Skeletal muscle tissue (tissue), 4 donors: ENCODE data around the gene FAM151A. TPM values are rescaled to one million over a fixed set of nuclear protein-coding genes. Genes with fewer than 3 reads are reported as not detected.

Source experiments
- H3K27ac ChIP-seq: one replicate; pipeline ENCODE4 v1.7.0; 2013; ENCODE audit warnings: mild to moderate bottlenecking, low read depth, low read length, inconsistent platforms
- H3K27me3 ChIP-seq, 3 donors: one replicate each; pipeline ENCODE4 v1.7.0; 2013; ENCODE audit warnings: low read length in 3 of 3; ENCODE audit not compliant: control insufficient read depth in 3 of 3, insufficient read depth in 3 of 3
- H3K36me3 ChIP-seq, 3 donors: one replicate each; pipeline ENCODE4 v1.7.0; 2013; ENCODE audit warnings: low read length in 3 of 3; ENCODE audit not compliant: control insufficient read depth in 3 of 3, insufficient read depth in 3 of 3
- H3K4me1 ChIP-seq, 3 donors: one replicate each; pipeline ENCODE4 v1.7.0; 2013; ENCODE audit warnings: low read length in 3 of 3, mild to moderate bottlenecking in 3 of 3; ENCODE audit not compliant: control insufficient read depth in 3 of 3, insufficient read depth in 3 of 3
- H3K4me3 ChIP-seq, 3 donors: one replicate each; pipeline ENCODE4 v1.7.0; 2013; ENCODE audit warnings: low read length in 3 of 3
- H3K9ac ChIP-seq, 3 donors: one replicate each; pipeline ENCODE4 v1.7.0; 2013; ENCODE audit warnings: low read length in 3 of 3, mild to moderate bottlenecking in 3 of 3, moderate library complexity in 2 of 3, low read depth in 1 of 3
- H3K9me3 ChIP-seq, 3 donors: one replicate each; pipeline ENCODE4 v1.7.0; 2013; ENCODE audit warnings: low read length in 3 of 3; ENCODE audit not compliant: control insufficient read depth in 3 of 3
- total RNA-seq: library from RNA; depleted of rRNA; stranded (reverse); fragments of >200 nt; gene quantifications from one replicate; pipeline ENCODE4 v1.2.3, GENCODE V29; 2014
- donor health status: Osteomylitis.

Gene FAM151A
- total RNA-seq, result not detected

- H3K9me3 ChIP-seq, result no peaks in the 10 kb centered on the region
- H3K4me1 ChIP-seq, result peaks cover 0 to 5% (median 0%) of the 10 kb centered on the region in 3 donors
- H3K27ac ChIP-seq, result no peak within 1 kb of the TSS
Observed at GRCh38 chr1:54623216-54624007, at the start of gene FAM151A. TSS of gene FAM151A (minus strand) at chr1:54623525. CDS start at chr1:54623395, 130 bp downstream.

GRCh38 chr1:54671985-54672608 lies 48.8 kb upstream of the FAM151A start:
- Histone ChIP-seq H3K27ac (no peak overlapping the region), H3K4me1 (no peaks in the 10 kb centered on the region), H3K27me3 (no peaks in the 10 kb centered on the region)

More at GRCh38 chr1:54623216-54624007, at the start of gene FAM151A:
- H3K4me3 ChIP-seq, result no peak within 1 kb of the TSS
- no peaks in the 10 kb centered on the region for H3K27me3 ChIP-seq
- no peak within 1 kb of the TSS for H3K9ac ChIP-seq
- H3K36me3 ChIP-seq, result no peaks in the 10 kb centered on the region

GRCh38 chr1:54668567-54668966 lies 45.2 kb upstream of the FAM151A start:
- H3K36me3 ChIP-seq, result peaks cover 0 to 28% (median 9%) of the 10 kb centered on the region in 3 donors
- H3K4me3 ChIP-seq, result no peak overlapping the region
- H3K27me3 ChIP-seq, result no peaks in the 10 kb centered on the region
- no peak overlapping the region for H3K27ac ChIP-seq
- H3K9ac ChIP-seq, result no peak overlapping the region
- H3K9me3 ChIP-seq, result no peaks in the 10 kb centered on the region
- H3K4me1 ChIP-seq, result no peaks in the 10 kb centered on the region

More at GRCh38 chr1:54671985-54672608, 48.8 kb upstream of the FAM151A start:
- H3K4me3 ChIP-seq, result no peak overlapping the region
- H3K36me3 ChIP-seq, result peaks cover 4 to 15% (median 8%) of the 10 kb centered on the region in 3 donors
- no peaks in the 10 kb centered on the region for H3K9me3 ChIP-seq
- H3K9ac ChIP-seq, result no peak overlapping the region

GRCh38 chr1:54667797-54668196 lies 44.5 kb upstream of the FAM151A start:
- Histone ChIP-seq H3K4me1 (no peaks in the 10 kb centered on the region), H3K36me3 (peaks cover 0 to 22% (median 9%) of the 10 kb centered on the region in 3 donors), H3K27ac (no peak overlapping the region), H3K9ac (no peak overlapping the region), H3K4me3 (no peak overlapping the region), H3K27me3 (no peaks in the 10 kb centered on the region), H3K9me3 (no peaks in the 10 kb centered on the region)

DNA sequence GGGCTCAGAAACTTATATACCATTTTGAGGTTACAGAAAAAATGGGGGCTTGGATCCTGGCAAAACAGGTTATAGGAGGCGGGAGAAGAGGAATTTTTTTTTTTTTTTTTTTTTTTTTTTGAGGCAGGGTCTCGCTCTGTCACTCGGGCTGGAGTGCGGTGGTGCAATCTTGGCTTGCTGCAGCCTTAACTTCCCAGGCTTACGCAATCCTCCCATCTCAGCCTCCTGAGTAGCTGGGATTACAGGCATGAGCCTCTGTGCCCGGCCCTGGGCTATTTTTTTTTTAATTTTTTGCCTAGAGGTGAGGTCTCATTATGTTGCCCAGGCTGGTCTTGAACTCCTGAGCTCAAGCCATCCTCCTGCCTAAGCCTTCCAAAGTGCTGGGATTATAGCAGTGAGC lies 43.0 kb upstream of the FAM151A start:
- Histone ChIP-seq H3K27me3 (no peaks in the 10 kb centered on the region), H3K27ac (no peak overlapping the region), H3K36me3 (peaks cover 0 to 21% (median 9%) of the 10 kb centered on the region in 3 donors)

DNA sequence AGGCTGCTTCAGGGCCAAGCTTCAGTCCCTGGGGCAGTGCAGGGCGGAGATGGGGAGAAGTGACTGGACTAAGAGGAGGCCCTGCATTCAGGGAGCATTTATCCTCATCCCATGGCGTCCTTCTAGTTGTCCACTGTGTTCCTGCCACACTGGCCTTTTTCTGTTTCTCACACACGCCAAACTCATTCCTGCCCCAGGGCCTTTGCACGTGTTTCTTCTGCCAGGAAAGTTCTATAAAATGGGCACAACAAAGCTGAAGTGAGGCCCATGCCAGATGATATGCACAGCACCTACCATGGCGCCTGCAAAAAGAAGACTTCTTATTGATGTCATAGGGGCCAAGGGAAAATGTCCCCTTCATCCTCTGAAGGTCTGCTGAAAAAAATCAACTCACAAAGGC lies 42.5 kb upstream of the FAM151A start:
- Histone ChIP-seq H3K9ac (no peak overlapping the region), H3K4me1 (no peaks in the 10 kb centered on the region), H3K9me3 (no peaks in the 10 kb centered on the region), H3K36me3 (peaks cover 0 to 21% (median 9%) of the 10 kb centered on the region in 3 donors), H3K27me3 (no peaks in the 10 kb centered on the region), H3K4me3 (no peak overlapping the region), H3K27ac (no peak overlapping the region)

More for the DNA sequence above, 43.0 kb upstream of the FAM151A start:
- Histone ChIP-seq H3K9ac (no peak overlapping the region), H3K4me3 (no peak overlapping the region), H3K9me3 (no peaks in the 10 kb centered on the region), H3K4me1 (no peaks in the 10 kb centered on the region)

DNA sequence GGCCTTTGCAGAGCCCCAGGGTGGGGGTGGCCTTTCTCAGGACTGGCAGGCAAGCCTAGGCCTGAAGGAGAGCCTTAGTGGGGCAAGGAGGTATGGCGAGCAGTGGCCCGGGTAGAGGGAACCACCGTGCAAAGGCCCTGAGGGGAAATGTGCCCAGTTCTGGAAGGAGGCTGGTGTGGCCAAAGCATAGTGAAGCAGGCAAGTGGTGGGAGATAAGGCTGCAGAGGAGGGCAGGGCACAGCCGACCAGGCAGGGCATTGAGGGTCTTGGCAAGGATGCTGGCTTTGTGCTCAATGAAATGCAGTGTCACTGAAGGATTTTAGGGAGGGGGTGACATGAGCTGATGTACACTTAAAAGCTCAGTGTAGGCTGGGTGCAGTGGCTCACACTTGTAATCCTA lies 41.0 kb upstream of the FAM151A start:
- H3K9me3 ChIP-seq, result no peaks in the 10 kb centered on the region

DNA sequence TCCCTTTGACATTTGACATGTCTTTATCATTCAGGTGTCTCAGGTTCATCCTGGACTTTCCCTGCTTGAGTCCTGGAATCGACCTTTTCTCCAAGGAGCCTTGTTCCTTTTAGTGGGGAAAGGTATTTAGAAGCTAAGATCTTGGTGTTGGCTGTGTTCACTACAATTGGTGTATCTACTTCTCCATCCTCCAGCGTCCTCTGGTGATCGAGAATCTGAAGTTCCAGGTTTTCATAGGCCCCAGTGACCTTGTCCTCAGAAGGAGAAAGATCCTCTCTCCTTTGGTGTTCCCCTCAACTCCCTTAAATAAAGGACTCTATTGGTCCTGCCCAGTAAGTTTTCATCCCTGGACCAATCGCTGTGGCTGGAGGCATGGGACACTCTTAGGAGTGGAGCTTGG lies 40.4 kb upstream of the FAM151A start:
- Histone ChIP-seq H3K36me3 (peaks cover 0 to 19% (median 9%) of the 10 kb centered on the region in 3 donors), H3K9me3 (no peaks in the 10 kb centered on the region), H3K27me3 (no peaks in the 10 kb centered on the region), H3K4me3 (no peak overlapping the region), H3K27ac (no peak overlapping the region), H3K9ac (no peak overlapping the region), H3K4me1 (no peaks in the 10 kb centered on the region)

More for the DNA sequence above, 41.0 kb upstream of the FAM151A start:
- H3K4me1 ChIP-seq, result no peaks in the 10 kb centered on the region
- H3K9ac ChIP-seq, result no peak overlapping the region
- H3K36me3 ChIP-seq, result peaks cover 0 to 19% (median 9%) of the 10 kb centered on the region in 3 donors
- H3K27me3 ChIP-seq, result no peaks in the 10 kb centered on the region
- H3K4me3 ChIP-seq, result no peak overlapping the region
- no peak overlapping the region for H3K27ac ChIP-seq

- H3K9ac ChIP-seq, result no peak overlapping the region
- no peak overlapping the region for H3K4me3 ChIP-seq
- H3K9me3 ChIP-seq, result peaks cover 0 to 3% (median 3%) of the 10 kb centered on the region in 3 donors
- no peak overlapping the region for H3K27ac ChIP-seq
- peaks cover 0 to 13% (median 3%) of the 10 kb centered on the region in 3 donors for H3K36me3 ChIP-seq
- no peaks in the 10 kb centered on the region for H3K4me1 ChIP-seq
- no peaks in the 10 kb centered on the region for H3K27me3 ChIP-seq
Observed at GRCh38 chr1:54658164-54658913, 35.0 kb upstream of the FAM151A start.
